CD4-positive, alpha-beta T cell treated with Interleukin-4 for 1 hour (primary cell): ENCODE data around the gene F10.
A peak's percentile ranks its signal among the peaks of the same experiment; 100 is the strongest.

Experiments
- DNase-seq, 2 donors: peaks; one replicate each; pipeline ENCODE4 v3.0.0-alpha.2; 2020 to 2022

Gene F10

GRCh38 chr13:113176822-113177221 lies 54.2 kb downstream of the F10 start:
- no peak for DNase-seq

- DNase-seq, result no peak
These were observed 55.7 kb downstream of the F10 start for GRCh38 chr13:113178070-113178895.

- DNase-seq, result no peak
These were observed 56.2 kb downstream of the F10 start for GRCh38 chr13:113178896-113179167.

- peak in 1 of 2 donors; percentile 41 for DNase-seq
These were observed 57.0 kb downstream of the F10 start for GRCh38 chr13:113179374-113180230.

GRCh38 chr13:113182046-113182445 lies 59.4 kb downstream of the F10 start:
- no peak for DNase-seq

- no peak for DNase-seq
These were observed 61.0 kb downstream of the F10 start for GRCh38 chr13:113183450-113184129.

- peak in 1 of 2 donors; percentile 45 for DNase-seq
These were observed 62.2 kb downstream of the F10 start for GRCh38 chr13:113184568-113185440.

- peak; percentile 42 to 48 for DNase-seq
These were observed 63.7 kb downstream of the F10 start for GRCh38 chr13:113186061-113186900.

- DNase-seq, result peak in 1 of 2 donors; percentile 69
These were observed 64.7 kb downstream of the F10 start for GRCh38 chr13:113187263-113187669.

- DNase-seq, result no peak
These were observed 65.5 kb downstream of the F10 start for GRCh38 chr13:113187883-113188665.

GRCh38 chr13:113190181-113190580 lies 67.6 kb downstream of the F10 start:
- DNase-seq, result no peak

- DNase-seq, result no peak
These were observed 69.7 kb downstream of the F10 start for GRCh38 chr13:113192279-113192678.

- no peak for DNase-seq
These were observed 70.3 kb downstream of the F10 start for GRCh38 chr13:113192902-113193301.

GRCh38 chr13:113195360-113195759 lies 72.8 kb downstream of the F10 start:
- DNase-seq, result no peak

GRCh38 chr13:113196970-113197737 lies 74.6 kb downstream of the F10 start:
- no peak for DNase-seq
